T-helper 2 cell treated with Interferon-gamma antibody and Interleukin-4, amounts not matched to agents 100 ng/mL and 5 ng/mL, for 36 hours (primary cell): ENCODE data around the gene MSLN. TPM values are rescaled to one million over a fixed set of nuclear protein-coding genes. Genes with fewer than 3 reads are reported as not detected.

Experiments used
- intact Hi-C: fragments of 100-400 bp; cut with micrococcal nuclease; formaldehyde crosslinking; loops from one replicate; pipeline ENCODE4 v1.15.1; 2023
- total RNA-seq: library from RNA; stranded (reverse); gene quantifications from 2 replicates; pipeline ENCODE4 v1.2.3, GENCODE V29; 2022

The MSLN gene
- total RNA-seq, 1 donor from 2014 or later = 0.18 TPM

- intact Hi-C loops = no loop called here
Measured at GRCh38 chr16:801584-802363, 41.2 kb downstream of the MSLN start.

DNA sequence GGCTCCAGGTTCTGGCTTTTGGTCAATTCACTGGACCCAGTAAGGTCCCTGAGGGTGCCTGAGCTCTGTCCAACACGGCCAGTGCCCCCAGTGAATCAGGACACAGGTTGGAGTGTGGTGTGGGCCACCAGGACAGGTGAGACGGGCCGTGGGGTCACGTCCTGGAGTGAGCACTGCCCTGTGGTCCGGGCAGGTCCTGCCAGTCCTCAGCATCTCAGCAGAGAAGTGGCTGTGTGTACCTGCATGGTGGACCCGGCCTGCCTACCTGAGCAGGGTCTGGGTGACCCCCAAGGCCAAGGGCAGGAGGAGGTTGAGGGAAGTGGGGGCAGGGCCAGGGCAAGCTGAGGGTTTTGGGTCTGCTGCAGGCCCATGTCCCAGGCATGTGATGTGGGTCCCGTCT lies 41.9 kb downstream of the MSLN start:
- intact Hi-C loops = no loop called here

DNA sequence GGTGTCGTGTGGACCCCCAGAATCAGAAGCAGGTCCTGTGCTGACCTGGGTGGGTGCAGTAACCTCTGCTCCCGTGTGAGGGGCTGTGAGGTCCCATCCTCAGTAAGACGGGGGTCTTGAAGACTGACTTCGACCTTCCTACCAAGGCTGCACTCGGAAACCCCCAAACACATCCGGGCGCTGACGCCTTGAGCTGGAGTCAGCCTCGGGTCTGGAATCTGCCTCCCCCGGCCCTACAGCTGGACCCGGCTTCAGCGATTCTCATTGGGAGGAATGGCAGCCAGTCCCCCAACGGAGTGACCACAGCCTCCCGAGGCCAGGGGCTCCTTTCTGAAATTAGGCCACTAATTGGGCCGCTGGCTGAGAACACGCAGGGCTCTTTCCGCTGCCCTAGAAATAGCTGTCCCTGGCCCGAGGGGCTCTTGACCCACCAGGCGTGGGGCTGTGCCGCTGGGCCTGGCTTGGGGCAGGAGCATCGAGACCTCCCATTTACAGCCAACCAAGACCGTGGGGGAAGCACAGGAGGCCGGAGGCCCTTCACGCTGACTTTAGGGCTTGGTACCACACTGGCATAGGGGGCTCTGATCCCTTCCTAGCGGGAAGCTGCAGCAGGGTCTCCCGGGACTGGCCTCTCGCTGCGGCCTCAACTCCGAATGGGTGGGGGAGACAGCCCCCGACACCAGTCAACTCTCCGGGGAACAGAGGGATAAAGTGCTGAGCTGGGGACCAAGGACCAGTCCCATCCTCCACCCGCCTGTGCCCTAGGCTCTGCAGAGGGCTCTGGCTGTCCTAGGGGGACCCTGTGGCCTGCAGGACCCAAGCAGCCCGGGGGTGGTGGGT lies 42.6 kb downstream of the MSLN start:
- intact Hi-C loops = no loop called here

DNA sequence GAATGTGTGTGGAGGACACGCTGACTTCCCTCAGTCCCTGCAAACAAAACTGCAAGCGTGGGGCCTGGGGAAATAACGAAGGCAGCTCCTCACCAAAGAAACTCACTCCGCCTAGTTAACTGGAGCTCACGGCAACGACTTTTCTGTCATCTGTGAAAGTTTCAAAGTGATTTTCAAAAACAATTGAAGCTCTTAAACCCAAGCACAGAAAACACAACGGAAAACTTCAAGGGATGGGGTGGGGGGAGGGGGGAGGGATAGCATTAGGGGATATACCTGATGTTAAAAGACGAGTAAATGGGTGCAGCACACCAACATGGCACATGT lies 43.2 kb downstream of the MSLN start:
- intact Hi-C loops = no loop called here

DNA sequence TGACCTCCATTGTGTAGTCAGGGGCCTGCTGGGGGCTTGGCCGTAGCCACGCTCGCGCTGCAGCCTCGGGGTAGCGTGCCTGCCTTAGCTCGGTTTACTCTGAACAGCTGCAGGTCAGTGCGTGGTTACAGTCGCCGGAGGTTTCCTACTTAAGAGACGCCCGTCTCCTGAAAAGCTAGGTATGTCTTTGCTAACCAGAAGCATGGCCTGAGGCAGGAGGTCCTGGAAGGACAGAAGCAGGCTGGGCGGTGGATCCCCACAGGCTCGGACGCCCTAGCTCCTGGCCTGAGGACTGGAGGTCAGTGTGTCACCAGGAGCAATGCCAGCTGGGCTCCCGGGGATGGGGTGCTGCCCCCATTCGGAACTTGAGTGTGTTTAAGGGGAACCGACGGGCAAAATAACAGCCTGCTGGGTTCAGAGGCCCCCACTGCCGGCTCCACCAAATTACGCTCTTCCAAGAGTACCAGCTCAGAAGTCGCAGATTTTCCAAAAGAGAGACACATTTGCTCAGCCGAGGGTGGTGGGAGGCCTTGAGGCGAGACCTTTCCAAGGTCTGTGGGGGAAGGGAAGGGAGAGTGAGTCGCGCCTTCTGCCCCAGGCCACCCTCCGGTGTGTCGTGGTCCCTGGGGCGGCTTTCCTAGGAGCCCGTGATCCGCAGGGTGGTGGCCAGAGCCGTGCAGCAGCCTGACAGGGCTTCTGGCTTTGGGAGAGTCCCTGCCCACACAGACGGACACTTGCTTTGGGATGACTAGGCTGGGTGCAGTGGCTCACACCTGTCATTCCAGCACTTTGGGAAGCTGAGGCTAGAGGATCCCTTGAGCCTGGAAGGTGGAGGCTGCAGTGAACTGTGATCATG lies 43.9 kb downstream of the MSLN start:
- intact Hi-C loops = no loop called here

GRCh38 chr16:805474-805873 lies 44.9 kb downstream of the MSLN start:
- intact Hi-C loops = no loop called here

- intact Hi-C loops = loop anchor here (1.0 kb wide), 1 partner anchor 19 kb away; the partner anchor contains the start of genes CHTF18 and RPUSD1
Measured at GRCh38 chr16:807347-808084, 47.0 kb downstream of the MSLN start.

DNA sequence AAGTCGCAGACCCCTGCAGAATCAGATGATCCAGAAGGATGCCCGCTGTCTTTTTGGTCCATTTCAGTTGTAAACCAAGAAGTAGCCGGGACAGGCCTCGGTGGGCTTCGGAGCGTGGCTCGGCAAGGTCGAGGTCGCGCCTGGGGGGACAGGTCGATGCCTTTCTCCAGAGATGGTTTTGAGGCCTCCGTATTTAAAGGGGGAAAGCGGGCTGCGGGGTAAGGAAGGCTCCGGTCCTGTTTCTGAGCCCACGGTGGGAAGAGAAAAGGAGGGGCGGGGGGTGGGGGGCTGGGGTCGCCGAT lies 47.5 kb downstream of the MSLN start:
- intact Hi-C loops = no loop called here

GRCh38 chr16:813204-813915 lies 52.8 kb downstream of the MSLN start:
- intact Hi-C loops = loop anchor here (2.0 to 5.0 kb wide), 2 partner anchors 244 to 289 kb away; no protein-coding TSS in a partner anchor

DNA sequence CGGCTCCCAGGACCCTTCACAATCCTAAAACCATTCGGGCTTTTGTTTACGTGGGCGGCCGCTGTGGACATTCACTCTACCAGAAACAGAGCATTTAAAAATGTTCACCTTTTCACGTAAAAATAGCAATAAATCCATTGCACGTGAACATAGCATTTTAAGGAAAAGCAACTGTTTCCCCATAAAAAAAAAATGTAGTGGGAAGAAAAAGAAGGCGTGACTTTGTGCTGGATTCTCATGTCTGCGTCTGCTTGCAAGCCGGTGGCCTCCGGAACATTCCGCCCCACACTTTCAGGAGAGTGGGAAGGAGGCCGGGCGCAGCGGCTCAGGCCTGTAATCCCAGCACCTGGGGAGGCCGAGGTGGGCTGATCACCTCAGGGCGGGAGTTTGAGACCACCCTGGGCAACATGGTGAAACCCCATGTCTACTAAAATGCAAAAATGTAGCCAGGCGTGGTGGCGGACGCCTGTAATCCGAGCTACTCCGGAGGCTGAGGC lies 53.4 kb downstream of the MSLN start:
- intact Hi-C loops = loop anchor here (2.0 to 5.0 kb wide), 2 partner anchors 243 to 289 kb away; no protein-coding TSS in a partner anchor

DNA sequence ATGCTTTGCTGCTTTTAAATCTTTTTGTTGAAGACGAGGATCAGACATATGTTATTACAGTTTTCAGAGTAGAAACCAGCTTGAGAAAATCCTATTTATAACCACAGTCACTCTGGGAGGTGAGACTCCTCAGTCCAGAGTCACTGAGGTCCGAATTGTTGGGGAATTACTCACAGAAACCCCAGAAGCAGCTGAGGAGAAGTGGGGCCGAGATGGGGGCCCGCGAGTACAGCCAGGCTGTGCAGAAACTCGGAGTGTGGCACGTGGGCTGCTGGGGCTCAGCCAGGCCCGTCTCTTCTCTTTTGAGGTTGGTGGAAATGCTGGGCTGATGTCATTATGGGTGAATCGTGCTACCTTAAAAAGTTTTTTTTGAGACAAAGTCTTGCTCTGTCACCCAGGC lies 54.4 kb downstream of the MSLN start:
- intact Hi-C loops = loop anchor here (5.0 kb wide), 1 partner anchor 242 kb away; no protein-coding TSS in a partner anchor

- intact Hi-C loops = no loop called here
Measured at GRCh38 chr16:815861-816260, 55.3 kb downstream of the MSLN start.

GRCh38 chr16:817001-817906 lies 56.7 kb downstream of the MSLN start:
- intact Hi-C loops = no loop called here

DNA sequence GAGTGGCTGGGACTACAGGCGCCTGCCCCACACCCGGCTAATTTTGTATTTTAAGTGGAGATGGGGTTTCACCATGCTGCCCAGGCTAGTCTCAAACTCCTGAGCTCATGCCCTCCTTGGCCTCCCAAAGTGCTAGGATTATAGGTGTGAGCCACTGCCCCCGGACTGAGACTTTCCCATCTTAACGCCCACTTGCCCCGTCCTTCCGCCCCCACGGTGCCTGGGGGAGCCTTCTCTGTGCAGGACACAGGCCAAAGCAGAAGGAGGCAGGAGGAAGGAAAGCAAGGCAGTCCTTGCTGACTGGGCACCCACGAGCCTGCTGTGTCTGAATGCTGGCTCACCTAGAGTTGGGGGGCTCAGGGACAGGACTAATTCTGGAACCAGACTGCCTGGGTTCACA lies 57.6 kb downstream of the MSLN start:
- intact Hi-C loops = no loop called here

Other genes starting within 250 kb of the MSLN start
- 87.2 and 89.0 TPM in 2 replicates for gene CAPN15, start 233.0 kb upstream of the MSLN start, total RNA-seq
- gene PRR35, start 200.3 kb upstream of the MSLN start, total RNA-seq = not detected in 2 replicates
- gene NHLRC4, start 193.7 kb upstream of the MSLN start, total RNA-seq = 1.4 and 1.5 TPM in 2 replicates
- 43.3 and 45.7 TPM in 2 replicates for gene PIGQ, start 190.8 kb upstream of the MSLN start, total RNA-seq
- 13.6 and 16.3 TPM in 2 replicates for gene RAB40C, start 170.7 kb upstream of the MSLN start, total RNA-seq
- gene WFIKKN1, start 129.7 kb upstream of the MSLN start, total RNA-seq = 0.75 and 0.77 TPM in 2 replicates
- 91.0 and 91.4 TPM in 2 replicates for gene METTL26, start 124.4 kb upstream of the MSLN start, total RNA-seq
- 24.5 and 32.0 TPM in 2 replicates for gene MCRIP2, start 118.9 kb upstream of the MSLN start, total RNA-seq
- gene WDR90, start 111.4 kb upstream of the MSLN start, total RNA-seq = 85.1 and 86.7 TPM in 2 replicates
- 130 and 137 TPM in 2 replicates for gene RHOT2, start 92.6 kb upstream of the MSLN start, total RNA-seq
- 0.91 and 1.4 TPM in 2 replicates for gene RHBDL1, start 85.1 kb upstream of the MSLN start, total RNA-seq
- 67.9 and 71.2 TPM in 2 replicates for gene STUB1, start 80.3 kb upstream of the MSLN start, total RNA-seq
- 37.2 and 41.3 TPM in 2 replicates for gene JMJD8, start 76.4 kb upstream of the MSLN start, total RNA-seq
- 17.1 and 18.7 TPM in 2 replicates for gene WDR24, start 70.3 kb upstream of the MSLN start, total RNA-seq
- gene FBXL16, start 54.9 kb upstream of the MSLN start, total RNA-seq = 12.0 TPM in 2 replicates
- gene METRN, start 45.6 kb upstream of the MSLN start, total RNA-seq = 10.3 and 10.8 TPM in 2 replicates
- 25.9 and 26.1 TPM in 2 replicates for gene ANTKMT, start 39.6 kb upstream of the MSLN start, total RNA-seq
- gene CCDC78, start 34.3 kb upstream of the MSLN start, total RNA-seq = 4.3 and 5.4 TPM in 2 replicates
- 5.9 and 8.5 TPM in 2 replicates for gene HAGHL, start 33.6 kb upstream of the MSLN start, total RNA-seq
- gene CIAO3, start 19.7 kb upstream of the MSLN start, total RNA-seq = 35.4 and 37.6 TPM in 2 replicates
- 34.8 TPM in 2 replicates for gene RPUSD1, start 27.6 kb downstream of the MSLN start, total RNA-seq
- gene CHTF18, start 27.9 kb downstream of the MSLN start, total RNA-seq = 97.4 and 101 TPM in 2 replicates
- not detected in 2 replicates for gene GNG13, start 40.0 kb downstream of the MSLN start, total RNA-seq
- 19.4 and 21.9 TPM in 2 replicates for gene LMF1, start 210.2 kb downstream of the MSLN start, total RNA-seq
- 0.11 TPM in 1 of 2 replicates, not detected in the other for gene SOX8, start 221.0 kb downstream of the MSLN start, total RNA-seq